Mesendoderm (in vitro differentiated cells): ENCODE results near the gene REM1.

Experiments used
- DNase-seq: peaks from one replicate; pipeline ENCODE4 v3.0.0; 2013
- H2AK5ac ChIP-seq: 2 replicates; pipeline ENCODE4 v1.6.1; 2013; ENCODE audit warnings: low read length, inconsistent platforms
- H2BK120ac ChIP-seq: 2 replicates; pipeline ENCODE4 v1.6.1; 2013; ENCODE audit warnings: low read depth, mild to moderate bottlenecking, low read length, moderate library complexity, mixed read lengths
- H2BK15ac ChIP-seq: replicated peaks from 2 replicates; pipeline ENCODE4 v1.6.1; 2013; ENCODE audit warnings: low read depth, mild to moderate bottlenecking, moderate library complexity
- H2BK5ac ChIP-seq: 2 replicates; pipeline ENCODE4 v1.6.1; 2013; ENCODE audit warnings: low read length, inconsistent platforms
- H3K18ac ChIP-seq: 2 replicates; pipeline ENCODE4 v1.6.1; 2013; ENCODE audit warnings: mild to moderate bottlenecking, low read length, mixed read lengths
- H3K23ac ChIP-seq: one replicate; pipeline ENCODE4 v1.6.1; 2013; ENCODE audit warnings: low read length
- H3K27ac ChIP-seq: 2 replicates; pipeline ENCODE4 v1.5.1; 2013; ENCODE audit warnings: low read depth, mild to moderate bottlenecking, inconsistent platforms, low read length, moderate library complexity
- H3K27me3 ChIP-seq: 2 replicates; pipeline ENCODE4 v1.6.1; 2013; ENCODE audit warnings: low read length, control low read depth, mild to moderate bottlenecking, inconsistent platforms; ENCODE audit not compliant: insufficient read depth, poor library complexity
- H3K36me3 ChIP-seq: 2 replicates; pipeline ENCODE4 v1.6.1; 2013; ENCODE audit warnings: low read length, inconsistent platforms; ENCODE audit not compliant: control insufficient read depth, insufficient read depth
- H3K4ac ChIP-seq: one replicate; pipeline ENCODE4 v1.6.1; 2013; ENCODE audit warnings: low read depth, mild to moderate bottlenecking, low read length, moderate library complexity
- H3K4me1 ChIP-seq: 2 replicates; pipeline ENCODE4 v1.6.1; 2013; ENCODE audit warnings: low read depth, low read length, inconsistent platforms; ENCODE audit not compliant: control insufficient read depth
- H3K4me2 ChIP-seq: 2 replicates; pipeline ENCODE4 v1.6.1; 2013; ENCODE audit warnings: low read length
- H3K4me3 ChIP-seq: 2 replicates; pipeline ENCODE4 v1.5.1; 2013; ENCODE audit warnings: mild to moderate bottlenecking, low read length
- H3K56ac ChIP-seq: one replicate; pipeline ENCODE4 v1.6.1; 2013; ENCODE audit warnings: low read length
- H3K79me1 ChIP-seq: 2 replicates; pipeline ENCODE4 v1.6.1; 2013; ENCODE audit warnings: low read length, inconsistent platforms
- H3K79me2 ChIP-seq: 2 replicates; pipeline ENCODE4 v1.6.1; 2013; ENCODE audit warnings: mild to moderate bottlenecking, low read length; ENCODE audit not compliant: control insufficient read depth, insufficient read depth
- H3K9ac ChIP-seq: 2 replicates; pipeline ENCODE4 v1.6.1; 2013; ENCODE audit warnings: low read length, inconsistent platforms
- H4K5ac ChIP-seq: one replicate; pipeline ENCODE4 v1.6.1; 2013; ENCODE audit warnings: low read length
- H4K8ac ChIP-seq: one replicate; pipeline ENCODE4 v1.6.1; 2013; ENCODE audit warnings: low read depth, mild to moderate bottlenecking, control low read depth, low read length, moderate library complexity
- WGBS: extraction: QIAGEN DNeasy Blood & Tissue Kit; methylation state at CpG from one replicate; pipeline ENCODE4 v1.1.7; 2013; ENCODE audit warnings: low lambda C conversion rate, missing lambda C conversion rate; ENCODE audit not compliant: insufficient coverage; ENCODE audit errors: extremely low coverage; 5-methylcytosine and 5-hydroxymethylcytosine counted together

Gene REM1

GRCh38 chr20:31476294-31476585 lies 1.2 kb downstream of the REM1 start:
- H2BK15ac ChIP-seq = no peak overlapping the region
- H2AK5ac ChIP-seq = no peak overlapping the region
- H3K23ac ChIP-seq = no peak overlapping the region
- WGBS = no CpG with 5 or more reads among the region's 6 CpGs
- H3K27ac ChIP-seq = no peak overlapping the region
- H3K79me2 ChIP-seq = no peaks in the 10 kb centered on the region
- no peak overlapping the region for H4K5ac ChIP-seq
- H3K4ac ChIP-seq = no peak overlapping the region
- H2BK5ac ChIP-seq = no peak overlapping the region
- no peaks in the 10 kb centered on the region for H3K36me3 ChIP-seq
- H3K4me2 ChIP-seq = no peak overlapping the region
- H3K56ac ChIP-seq = no peak overlapping the region
- no peak overlapping the region for H3K4me3 ChIP-seq
- no peak overlapping the region for H4K8ac ChIP-seq
- no peak for DNase-seq
- H3K9ac ChIP-seq = no peak overlapping the region
- H3K79me1 ChIP-seq = no peaks in the 10 kb centered on the region
- H3K4me1 ChIP-seq = no peaks in the 10 kb centered on the region
- no peaks in the 10 kb centered on the region for H3K27me3 ChIP-seq
- H2BK120ac ChIP-seq = no peak overlapping the region
- no peak overlapping the region for H3K18ac ChIP-seq

- Histone ChIP-seq H3K79me2 (no peaks in the 10 kb centered on the region), H4K5ac (no peak overlapping the region), H3K27ac (no peak overlapping the region), H3K4me3 (no peak overlapping the region), H2BK15ac (no peak overlapping the region), H3K23ac (no peak overlapping the region), H3K79me1 (no peaks in the 10 kb centered on the region), H3K36me3 (no peaks in the 10 kb centered on the region), H3K4ac (no peak overlapping the region), H3K18ac (no peak overlapping the region), H3K4me1 (no peaks in the 10 kb centered on the region), H2AK5ac (no peak overlapping the region), H3K56ac (no peak overlapping the region), H3K9ac (no peak overlapping the region), H4K8ac (no peak overlapping the region), H3K4me2 (no peak overlapping the region), H3K27me3 (no peaks in the 10 kb centered on the region), H2BK120ac (no peak overlapping the region), H2BK5ac (no peak overlapping the region)
- WGBS = no CpG with 5 or more reads among the region's 6 CpGs
- no peak for DNase-seq
Measured at GRCh38 chr20:31476643-31477215, 1.6 kb downstream of the REM1 start.

GRCh38 chr20:31484001-31484400 lies 8.9 kb downstream of the REM1 start:
- Histone ChIP-seq H3K4me3 (no peak overlapping the region), H3K23ac (no peak overlapping the region), H3K4ac (no peak overlapping the region), H3K36me3 (no peaks in the 10 kb centered on the region), H3K27me3 (no peaks in the 10 kb centered on the region), H3K4me2 (no peak overlapping the region), H3K18ac (no peak overlapping the region), H2AK5ac (no peak overlapping the region), H2BK5ac (no peak overlapping the region), H4K8ac (no peak overlapping the region), H4K5ac (no peak overlapping the region), H3K4me1 (no peaks in the 10 kb centered on the region), H2BK15ac (no peak overlapping the region), H3K79me2 (no peaks in the 10 kb centered on the region), H2BK120ac (no peak overlapping the region), H3K56ac (no peak overlapping the region), H3K79me1 (no peaks in the 10 kb centered on the region), H3K9ac (no peak overlapping the region), H3K27ac (no peak overlapping the region)
- no CpG with 5 or more reads among the region's 36 CpGs for WGBS
- DNase-seq = no peak

- Histone ChIP-seq H2BK5ac (no peak overlapping the region), H3K18ac (no peak overlapping the region), H3K27me3 (no peaks in the 10 kb centered on the region), H3K36me3 (no peaks in the 10 kb centered on the region), H3K9ac (no peak overlapping the region), H3K23ac (no peak overlapping the region), H2BK120ac (no peak overlapping the region), H2AK5ac (no peak overlapping the region), H3K4me3 (no peak overlapping the region), H3K4me2 (no peak overlapping the region), H4K5ac (no peak overlapping the region), H3K56ac (no peak overlapping the region), H2BK15ac (no peak overlapping the region), H3K79me2 (no peaks in the 10 kb centered on the region), H3K27ac (no peak overlapping the region), H3K79me1 (no peaks in the 10 kb centered on the region), H3K4me1 (no peaks in the 10 kb centered on the region), H4K8ac (no peak overlapping the region), H3K4ac (no peak overlapping the region)
- no CpG with 5 or more reads among the region's 31 CpGs for WGBS
- no peak for DNase-seq
Measured at GRCh38 chr20:31485450-31486339, 10.6 kb downstream of the REM1 start.

GRCh38 chr20:31488115-31488514 lies 13.0 kb downstream of the REM1 start:
- Histone ChIP-seq H3K4me1 (no peaks in the 10 kb centered on the region), H2BK15ac (no peak overlapping the region), H4K5ac (no peak overlapping the region), H3K23ac (no peak overlapping the region), H3K4me3 (no peak overlapping the region), H3K79me1 (no peaks in the 10 kb centered on the region), H3K79me2 (no peaks in the 10 kb centered on the region), H2BK5ac (no peak overlapping the region), H3K9ac (no peak overlapping the region), H3K36me3 (no peaks in the 10 kb centered on the region), H2BK120ac (no peak overlapping the region), H3K27me3 (no peaks in the 10 kb centered on the region), H3K56ac (no peak overlapping the region), H3K4ac (no peak overlapping the region), H3K27ac (no peak overlapping the region), H3K4me2 (no peak overlapping the region), H4K8ac (no peak overlapping the region), H2AK5ac (no peak overlapping the region), H3K18ac (no peak overlapping the region)
- DNase-seq = no peak
- no CpG with 5 or more reads among the region's 2 CpGs for WGBS

- Histone ChIP-seq H3K79me1 (no peaks in the 10 kb centered on the region), H3K4me2 (no peak overlapping the region), H4K5ac (no peak overlapping the region), H3K79me2 (no peaks in the 10 kb centered on the region), H2BK120ac (no peak overlapping the region), H3K27me3 (no peaks in the 10 kb centered on the region), H3K36me3 (no peaks in the 10 kb centered on the region), H3K18ac (no peak overlapping the region), H3K4me3 (no peak overlapping the region), H3K23ac (no peak overlapping the region), H3K56ac (no peak overlapping the region), H3K9ac (no peak overlapping the region), H3K4ac (no peak overlapping the region), H2BK5ac (no peak overlapping the region), H3K4me1 (no peaks in the 10 kb centered on the region), H3K27ac (no peak overlapping the region), H4K8ac (no peak overlapping the region), H2AK5ac (no peak overlapping the region), H2BK15ac (no peak overlapping the region)
- DNase-seq = no peak
- WGBS = no CpG with 5 or more reads among the region's 3 CpGs
Measured at GRCh38 chr20:31489152-31489551, 14.1 kb downstream of the REM1 start.
